Measurements from ENCODE around the gene SLC35G6.
"Not testable (repeated sequence)": the region's sequence is repeated elsewhere in the genome, so short reads cannot be mapped to it uniquely, and the experiment has no call there.

The SLC35G6 gene

DNA sequence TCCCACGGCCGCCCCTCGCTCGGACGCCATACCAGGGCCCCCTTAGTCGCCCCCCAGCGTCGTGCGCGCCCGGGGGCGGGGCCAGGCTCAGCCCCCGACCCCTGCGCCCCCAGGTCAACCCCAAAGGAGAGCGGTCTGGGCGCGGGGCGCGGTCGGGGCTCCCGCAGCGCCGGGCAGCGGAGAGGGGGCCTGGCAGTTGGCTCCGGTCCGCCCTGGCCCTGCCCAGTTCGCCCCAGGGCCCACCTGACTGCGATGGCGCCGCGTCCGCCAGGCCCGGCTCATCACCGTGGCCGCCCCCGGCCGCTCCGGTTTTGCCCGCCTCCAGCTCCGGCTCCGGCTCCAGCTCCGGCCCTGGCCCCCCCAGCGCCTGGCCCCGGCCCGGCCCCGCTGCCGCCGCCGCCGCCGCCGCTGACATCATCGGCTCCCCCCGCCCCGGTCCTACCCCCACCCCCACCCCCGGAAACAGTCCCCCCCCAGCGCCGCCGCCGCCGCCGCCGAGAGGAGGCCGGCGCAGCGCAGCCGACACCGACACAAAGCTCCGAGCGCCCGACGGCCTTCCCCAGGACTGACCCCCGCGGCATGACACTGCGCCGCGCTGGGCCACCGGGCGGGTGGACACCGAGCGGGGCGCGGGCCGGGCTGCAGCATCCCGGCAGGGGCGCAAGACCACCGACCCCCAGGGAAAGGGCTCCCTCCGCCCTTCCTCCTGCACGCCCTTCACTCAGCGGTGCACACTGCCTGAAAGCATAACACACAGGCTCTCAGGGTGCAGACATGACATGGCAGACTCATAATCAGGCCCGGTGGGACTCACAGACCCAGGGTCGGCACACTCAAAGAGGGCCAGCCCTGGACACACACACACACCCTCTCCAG lies 1.8 kb upstream of the SLC35G6 start, which contains the start of gene ZBTB4:
Gene ZBTB4 (minus strand): TSS at position 419 of the 876 bp plus-strand sequence. CDS start 12,830 bp downstream, outside the sequence.
- DNase-seq = peak; percentile 58

DNA sequence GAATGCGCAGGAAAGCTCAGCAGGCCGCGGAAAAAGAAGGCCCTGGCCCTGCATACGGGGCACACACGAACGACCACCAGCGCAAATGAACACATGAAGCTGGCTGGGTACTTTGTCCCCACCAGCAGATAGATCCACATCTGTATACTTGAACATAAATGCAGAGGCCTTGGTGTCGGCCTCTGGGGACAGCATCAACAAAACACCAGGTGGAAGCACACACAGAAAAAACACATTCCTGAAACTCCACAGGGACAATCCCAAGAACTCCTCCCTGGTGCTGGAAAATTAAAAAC lies 1.2 kb upstream of the SLC35G6 start:
- no peak for DNase-seq

DNA sequence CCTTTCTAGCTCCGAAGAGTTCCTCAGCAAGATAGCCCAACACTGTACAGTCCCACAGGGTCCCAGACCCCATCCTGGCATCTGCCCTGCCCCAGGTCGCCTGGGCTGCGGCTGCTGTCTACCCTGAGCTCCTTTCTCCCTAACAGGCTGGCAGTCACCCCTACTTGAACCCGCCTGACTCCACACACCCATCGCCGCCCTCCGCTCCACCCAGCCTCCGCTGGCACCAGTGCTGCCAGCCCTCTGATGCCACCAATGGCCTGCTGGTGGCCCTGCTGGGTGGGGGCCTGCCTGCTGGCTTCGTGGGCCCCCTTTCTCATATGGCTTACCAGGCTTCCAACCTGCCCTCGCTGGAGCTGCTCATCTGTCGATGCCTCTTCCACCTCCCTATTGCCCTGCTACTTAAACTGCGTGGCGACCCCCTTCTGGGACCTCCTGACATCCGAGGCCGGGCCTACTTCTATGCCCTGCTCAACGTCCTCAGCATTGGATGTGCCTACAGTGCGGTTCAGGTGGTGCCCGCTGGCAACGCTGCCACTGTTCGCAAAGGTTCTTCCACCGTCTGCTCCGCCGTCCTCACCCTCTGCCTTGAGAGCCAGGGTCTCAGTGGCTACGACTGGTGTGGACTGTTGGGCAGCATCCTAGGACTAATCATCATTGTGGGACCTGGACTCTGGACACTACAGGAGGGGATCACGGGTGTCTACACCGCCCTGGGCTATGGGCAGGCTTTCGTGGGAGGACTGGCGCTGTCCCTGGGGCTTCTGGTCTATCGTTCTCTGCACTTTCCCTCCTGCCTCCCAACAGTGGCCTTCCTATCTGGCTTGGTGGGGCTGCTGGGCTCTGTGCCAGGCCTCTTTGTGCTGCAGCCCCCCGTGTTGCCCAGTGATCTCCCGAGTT lies 846 bp downstream of the SLC35G6 start:
- not testable (repeated sequence) for DNase-seq

DNA sequence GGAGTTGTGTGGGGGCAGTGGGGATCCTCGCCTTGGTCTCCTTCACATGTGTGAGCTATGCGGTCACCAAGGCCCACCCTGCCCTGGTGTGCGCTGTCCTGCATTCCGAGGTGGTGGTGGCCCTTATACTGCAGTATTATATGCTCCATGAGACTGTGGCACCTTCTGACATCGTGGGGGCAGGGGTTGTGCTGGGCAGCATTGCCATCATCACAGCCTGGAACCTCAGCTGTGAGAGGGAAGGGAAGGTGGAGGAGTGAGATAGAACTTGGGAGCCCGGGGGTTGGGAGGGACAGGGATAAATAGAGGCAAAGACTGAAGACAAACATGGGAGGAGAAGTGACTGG lies 1.5 kb downstream of the SLC35G6 start:
- DNase-seq = not testable (repeated sequence)

DNA sequence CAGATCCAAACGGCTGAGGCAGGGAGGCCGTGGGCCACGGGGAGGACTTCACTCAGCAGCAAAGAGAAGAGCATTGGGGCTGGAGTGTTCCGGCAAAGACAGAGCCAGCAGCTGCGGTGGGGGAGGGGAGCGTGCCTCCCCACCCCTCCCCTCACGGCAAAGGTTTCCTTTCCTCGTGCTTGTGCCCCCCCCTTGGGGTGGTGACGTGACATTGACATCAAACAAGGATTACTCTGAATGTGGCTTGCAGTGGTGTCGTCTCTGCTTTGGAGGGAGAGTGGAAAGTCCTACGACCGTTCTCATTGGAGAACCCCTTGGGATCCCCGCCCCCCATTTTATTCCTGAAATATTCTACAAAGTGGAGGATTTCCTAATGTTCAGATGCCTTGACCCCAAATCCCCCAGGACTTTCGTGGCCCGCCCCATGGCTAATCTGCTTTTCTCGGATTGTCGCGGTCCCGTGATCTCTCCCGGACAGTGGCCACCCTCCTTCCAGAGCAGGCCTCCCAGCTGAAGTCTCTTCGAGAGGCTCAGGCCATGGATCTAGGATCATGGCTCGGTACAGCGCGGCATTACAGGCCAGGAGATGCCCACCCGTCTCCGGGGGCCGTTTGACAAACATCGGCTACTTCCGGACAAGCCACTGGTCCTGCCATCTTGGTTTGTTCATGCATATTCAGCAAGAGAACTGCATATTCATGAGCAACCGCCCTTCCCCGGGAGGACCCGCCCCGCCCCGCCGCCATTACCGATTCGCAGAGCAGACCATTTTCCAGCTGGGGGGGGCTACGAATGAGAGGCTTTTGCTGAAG lies 2.2 kb downstream of the SLC35G6 start:
- peak; percentile 96 for DNase-seq

DNA sequence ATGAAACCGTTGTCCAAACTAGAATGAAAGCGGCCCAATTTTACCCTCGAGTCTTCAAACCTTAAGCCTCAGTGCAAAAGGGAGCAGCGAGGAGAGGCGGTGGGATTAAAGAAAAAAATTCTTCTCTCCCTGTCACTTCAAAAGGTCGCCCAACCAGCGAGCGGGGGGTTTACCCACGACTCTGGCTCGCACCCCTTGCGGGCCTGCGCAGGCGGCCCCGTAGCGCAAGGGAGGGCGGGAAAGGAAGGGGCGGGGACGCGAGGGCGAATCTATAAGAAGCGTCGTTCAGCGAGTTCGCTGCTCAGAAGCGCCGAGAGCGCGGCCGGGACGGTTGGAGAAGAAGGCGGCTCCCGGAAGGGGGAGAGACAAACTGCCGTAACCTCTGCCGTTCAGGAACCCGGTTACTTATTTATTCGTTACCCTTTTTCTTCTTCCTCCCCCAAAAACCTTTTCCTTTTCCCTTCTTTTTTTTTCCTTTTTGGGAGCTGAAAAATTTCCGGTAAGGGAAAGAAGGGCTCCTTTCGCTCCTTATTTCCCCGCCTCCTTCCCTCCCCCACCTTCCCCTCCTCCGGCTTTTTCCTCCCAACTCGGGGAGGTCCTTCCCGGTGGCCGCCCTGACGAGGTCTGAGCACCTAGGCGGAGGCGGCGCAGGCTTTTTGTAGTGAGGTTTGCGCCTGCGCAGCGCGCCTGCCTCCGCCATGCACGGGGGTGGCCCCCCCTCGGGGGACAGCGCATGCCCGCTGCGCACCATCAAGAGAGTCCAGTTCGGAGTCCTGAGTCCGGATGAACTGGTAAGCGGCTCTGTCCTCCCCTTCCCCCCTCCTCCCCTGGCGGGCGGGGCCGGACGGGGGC lies 3.0 kb downstream of the SLC35G6 start, which contains the start of gene POLR2A:
Gene POLR2A (plus strand): TSS at position 300 of the 852 bp plus-strand sequence.
- peak; percentile 97 for DNase-seq

DNA sequence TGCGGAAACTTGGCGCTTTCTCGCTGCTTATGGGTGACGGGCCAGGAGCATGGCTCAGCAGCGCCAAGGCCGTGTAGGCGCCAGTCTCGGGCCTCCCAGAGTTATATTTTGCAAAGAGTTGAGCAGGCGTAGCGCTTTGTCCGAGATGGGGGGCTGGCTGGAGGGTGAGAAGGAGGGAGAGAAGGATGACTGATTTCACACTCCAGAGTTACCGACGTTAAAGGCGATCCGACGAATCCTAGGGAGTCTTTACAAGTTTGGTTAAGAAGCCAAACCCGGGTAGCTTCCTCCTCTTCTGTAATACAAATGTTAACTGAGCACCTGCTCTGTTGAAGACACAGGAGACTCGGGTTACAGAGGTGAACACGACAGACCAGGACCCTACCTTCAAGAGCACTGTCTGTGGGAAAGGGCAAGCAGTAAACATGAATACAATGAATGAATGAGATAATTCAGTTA lies 3.7 kb downstream of the SLC35G6 start:
- DNase-seq = no peak

DNA sequence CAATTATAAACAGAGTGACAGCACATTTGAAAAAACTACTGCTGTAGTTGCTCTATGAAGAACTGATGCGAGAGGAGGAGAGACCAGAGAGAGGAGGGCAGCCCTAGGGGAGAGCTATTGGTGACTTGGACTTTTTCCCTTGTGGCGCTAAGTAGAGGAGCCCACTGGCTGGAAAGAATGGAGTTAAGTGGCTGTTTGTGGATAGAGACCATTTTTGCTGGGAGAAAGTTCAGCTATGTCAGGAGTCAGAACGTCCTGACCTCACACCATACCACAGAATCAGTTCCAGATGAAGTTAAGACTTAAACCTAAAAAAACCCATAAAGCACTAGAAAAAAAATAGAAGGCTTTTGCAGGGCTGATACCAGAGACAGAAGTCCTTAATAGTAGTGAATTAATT lies 4.9 kb downstream of the SLC35G6 start:
- no peak for DNase-seq

DNA sequence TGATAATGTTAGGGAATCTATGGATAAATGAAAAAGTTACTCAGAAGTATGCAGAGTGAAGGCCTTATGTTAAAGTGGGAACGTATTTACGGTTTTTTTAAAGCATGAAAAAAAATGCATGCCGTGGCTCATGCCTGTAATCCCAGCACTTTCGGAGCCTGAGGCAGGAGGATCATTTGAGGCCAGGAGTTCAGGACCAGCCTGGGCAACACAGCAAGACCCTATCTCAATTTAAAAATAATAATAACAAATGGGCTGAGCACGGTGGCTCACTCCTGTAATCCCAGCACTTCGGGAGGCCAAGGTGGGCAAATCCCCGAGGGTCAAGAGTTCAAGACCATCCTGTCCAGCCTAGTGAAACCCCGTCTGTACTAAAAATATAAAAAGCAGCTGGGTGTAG lies 8.9 kb downstream of the SLC35G6 start:
- DNase-seq = no peak

DNA sequence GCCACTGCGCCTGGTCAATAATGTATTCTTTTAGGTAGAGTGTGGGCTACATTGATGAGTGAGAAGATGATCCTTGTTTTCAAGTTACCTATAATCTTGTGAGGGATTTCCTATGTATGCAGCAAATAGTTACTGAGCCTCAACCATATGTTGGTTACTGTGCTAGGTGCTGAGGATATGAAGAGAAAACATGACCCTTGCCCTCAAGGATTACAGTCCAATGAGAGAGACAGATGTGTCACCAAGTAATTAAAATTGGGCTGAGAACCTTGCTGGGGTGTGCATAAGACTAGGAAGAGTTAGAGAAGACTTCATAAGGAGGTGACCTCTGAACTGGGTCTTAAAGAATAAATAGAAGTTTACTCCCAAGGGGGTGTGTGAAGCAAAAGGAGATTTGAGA lies 10.3 kb downstream of the SLC35G6 start:
- no peak for DNase-seq

DNA sequence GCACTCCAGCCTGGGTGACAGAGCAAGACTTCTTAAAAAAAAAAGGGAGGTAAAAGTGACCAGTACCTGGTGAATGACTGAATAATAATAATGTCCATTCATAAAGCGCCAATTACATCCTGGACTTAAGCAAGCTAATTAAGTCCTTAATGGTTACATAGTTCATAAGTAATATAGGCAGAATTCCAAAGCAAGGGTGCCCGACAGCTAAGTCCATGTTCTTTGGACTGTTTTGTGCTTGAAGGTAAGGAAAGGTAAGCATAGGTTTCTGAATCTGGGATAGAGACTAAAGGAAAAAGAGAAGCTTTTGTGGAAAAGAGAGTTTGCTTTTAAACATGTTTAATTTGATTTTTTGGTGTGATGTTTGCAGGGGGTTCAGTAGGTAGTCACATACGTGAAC lies 12.7 kb downstream of the SLC35G6 start:
- no peak for DNase-seq

DNA sequence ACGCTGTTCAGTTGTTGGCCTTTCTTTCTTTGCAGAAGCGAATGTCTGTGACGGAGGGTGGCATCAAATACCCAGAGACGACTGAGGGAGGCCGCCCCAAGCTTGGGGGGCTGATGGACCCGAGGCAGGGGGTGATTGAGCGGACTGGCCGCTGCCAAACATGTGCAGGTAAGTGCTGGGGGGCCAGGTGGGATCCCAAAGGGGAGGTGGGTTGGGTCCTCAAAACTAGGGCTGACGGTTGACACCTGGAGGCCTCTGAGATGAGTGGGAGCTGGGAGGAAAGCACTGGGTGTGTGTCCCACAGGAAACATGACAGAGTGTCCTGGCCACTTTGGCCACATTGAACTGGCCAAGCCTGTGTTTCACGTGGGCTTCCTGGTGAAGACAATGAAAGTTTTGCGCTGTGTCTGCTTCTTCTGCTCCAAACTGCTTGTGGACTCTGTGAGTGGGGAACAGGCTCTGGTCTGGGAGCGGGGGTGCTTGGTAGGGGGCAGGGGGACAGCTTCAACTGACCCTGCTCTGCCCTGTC lies 14.7 kb downstream of the SLC35G6 start:
- no peak for DNase-seq

DNA sequence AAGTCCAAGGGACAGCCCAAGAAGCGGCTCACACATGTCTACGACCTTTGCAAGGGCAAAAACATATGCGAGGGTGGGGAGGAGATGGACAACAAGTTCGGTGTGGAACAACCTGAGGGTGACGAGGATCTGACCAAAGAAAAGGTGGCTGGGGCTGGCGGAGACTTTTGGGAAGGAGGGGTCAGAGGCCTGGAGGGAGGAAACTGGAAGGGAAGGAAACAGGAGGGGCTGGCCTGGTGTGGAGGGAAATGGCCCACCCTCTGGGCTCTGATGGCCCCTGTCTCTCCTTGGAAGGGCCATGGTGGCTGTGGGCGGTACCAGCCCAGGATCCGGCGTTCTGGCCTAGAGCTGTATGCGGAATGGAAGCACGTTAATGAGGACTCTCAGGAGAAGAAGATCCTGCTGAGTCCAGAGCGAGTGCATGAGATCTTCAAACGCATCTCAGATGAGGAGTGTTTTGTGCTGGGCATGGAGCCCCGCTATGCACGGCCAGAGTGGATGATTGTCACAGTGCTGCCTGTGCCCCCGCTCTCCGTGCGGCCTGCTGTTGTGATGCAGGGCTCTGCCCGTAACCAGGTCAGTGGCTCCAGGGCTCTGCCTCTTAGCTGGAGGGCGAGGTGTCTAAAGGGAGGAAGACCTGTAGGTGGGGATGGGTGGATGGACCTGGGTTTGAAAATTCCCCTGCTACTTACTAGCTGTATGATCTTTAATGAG lies 15.4 kb downstream of the SLC35G6 start:
- no peak for DNase-seq

DNA sequence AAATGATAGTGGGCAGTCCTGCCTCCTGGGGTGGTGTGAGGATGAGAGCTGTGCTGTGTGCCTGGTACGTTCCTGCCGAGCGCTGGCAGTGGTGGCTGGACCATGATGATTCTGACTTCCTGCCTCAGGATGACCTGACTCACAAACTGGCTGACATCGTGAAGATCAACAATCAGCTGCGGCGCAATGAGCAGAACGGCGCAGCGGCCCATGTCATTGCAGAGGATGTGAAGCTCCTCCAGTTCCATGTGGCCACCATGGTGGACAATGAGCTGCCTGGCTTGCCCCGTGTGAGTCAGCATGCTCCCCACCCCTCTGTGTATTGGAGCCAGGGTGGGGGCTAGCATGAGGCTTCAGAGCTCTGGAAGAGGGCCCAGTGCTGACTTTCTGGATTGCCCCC lies 16.0 kb downstream of the SLC35G6 start:
- no peak for DNase-seq

DNA sequence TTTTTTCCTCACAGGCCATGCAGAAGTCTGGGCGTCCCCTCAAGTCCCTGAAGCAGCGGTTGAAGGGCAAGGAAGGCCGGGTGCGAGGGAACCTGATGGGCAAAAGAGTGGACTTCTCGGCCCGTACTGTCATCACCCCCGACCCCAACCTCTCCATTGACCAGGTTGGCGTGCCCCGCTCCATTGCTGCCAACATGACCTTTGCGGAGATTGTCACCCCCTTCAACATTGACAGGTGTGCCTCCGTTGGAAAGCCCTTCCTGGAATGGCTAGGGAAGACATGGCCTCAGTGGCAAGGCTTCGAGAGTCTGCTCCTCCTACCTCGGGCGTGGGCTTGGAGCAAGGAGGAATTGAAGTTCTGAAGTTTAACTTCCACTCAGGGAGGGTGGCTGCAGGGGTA lies 16.4 kb downstream of the SLC35G6 start:
- DNase-seq = no peak

DNA sequence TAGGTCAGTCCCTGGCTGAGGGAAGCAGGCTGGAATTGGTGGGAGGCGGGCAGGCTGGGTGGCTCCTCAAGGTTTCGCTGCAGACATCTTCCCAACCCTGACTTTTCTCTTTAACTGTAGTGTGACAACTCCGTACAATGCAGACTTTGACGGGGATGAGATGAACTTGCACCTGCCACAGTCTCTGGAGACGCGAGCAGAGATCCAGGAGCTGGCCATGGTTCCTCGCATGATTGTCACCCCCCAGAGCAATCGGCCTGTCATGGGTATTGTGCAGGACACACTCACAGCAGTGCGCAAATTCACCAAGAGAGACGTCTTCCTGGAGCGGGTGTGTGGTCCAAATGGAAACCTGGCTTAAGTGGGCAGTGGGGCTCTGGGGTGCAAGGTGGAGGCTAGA lies 17.9 kb downstream of the SLC35G6 start:
- DNase-seq = no peak

DNA sequence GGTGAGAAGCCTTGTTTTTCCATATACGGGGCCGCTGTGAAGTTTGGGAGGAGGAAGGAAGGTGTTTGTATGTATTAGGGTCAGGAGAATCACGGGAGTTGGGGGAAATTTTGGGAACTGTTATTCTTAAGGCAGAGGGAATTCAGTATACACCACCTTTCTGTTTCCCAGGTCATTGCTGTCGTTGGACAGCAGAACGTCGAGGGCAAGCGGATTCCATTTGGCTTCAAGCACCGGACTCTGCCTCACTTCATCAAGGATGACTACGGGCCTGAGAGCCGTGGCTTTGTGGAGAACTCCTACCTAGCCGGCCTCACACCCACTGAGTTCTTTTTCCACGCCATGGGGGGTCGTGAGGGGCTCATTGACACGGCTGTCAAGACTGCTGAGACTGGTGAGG lies 20.5 kb downstream of the SLC35G6 start:
- DNase-seq = no peak

DNA sequence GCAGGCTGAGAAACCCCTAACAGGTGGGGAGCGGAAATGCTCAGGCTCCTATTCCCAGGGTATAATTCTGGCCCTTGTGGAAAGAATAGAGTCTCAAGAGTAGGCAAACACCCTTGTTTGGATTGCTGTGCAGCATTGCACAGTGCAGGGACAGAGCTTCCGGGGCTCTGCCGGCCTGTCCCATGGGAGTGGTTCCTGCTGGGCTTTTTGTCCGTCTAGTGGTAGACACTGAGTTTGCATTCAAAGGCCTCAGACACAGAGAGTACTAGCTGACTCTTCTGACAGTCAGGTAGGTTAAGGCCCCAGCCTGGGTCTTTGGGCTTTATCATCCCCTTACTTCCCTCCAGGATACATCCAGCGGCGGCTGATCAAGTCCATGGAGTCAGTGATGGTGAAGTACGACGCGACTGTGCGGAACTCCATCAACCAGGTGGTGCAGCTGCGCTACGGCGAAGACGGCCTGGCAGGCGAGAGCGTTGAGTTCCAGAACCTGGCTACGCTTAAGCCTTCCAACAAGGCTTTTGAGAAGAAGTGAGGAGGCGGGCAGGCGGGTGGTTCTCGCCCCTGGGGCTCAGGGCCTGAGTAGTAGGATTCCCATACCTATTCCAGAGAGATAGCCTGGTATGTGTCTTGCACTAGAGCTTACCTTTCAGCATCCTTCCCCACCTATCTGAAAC lies 21.1 kb downstream of the SLC35G6 start:
- DNase-seq = no peak

DNA sequence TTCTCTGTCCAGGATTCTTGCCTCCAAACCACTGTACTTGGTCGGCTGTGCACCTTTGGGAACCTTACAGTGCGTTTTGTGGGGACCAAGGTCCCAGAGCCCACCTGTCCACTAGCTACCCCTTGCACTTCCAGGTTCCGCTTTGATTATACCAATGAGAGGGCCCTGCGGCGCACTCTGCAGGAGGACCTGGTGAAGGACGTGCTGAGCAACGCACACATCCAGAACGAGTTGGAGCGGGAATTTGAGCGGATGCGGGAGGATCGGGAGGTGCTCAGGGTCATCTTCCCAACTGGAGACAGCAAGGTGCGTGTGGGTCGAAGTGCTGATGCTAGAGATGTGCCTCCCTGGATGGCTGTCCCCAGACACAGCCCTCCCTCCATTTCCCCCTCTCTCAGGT lies 21.7 kb downstream of the SLC35G6 start:
- DNase-seq = no peak

DNA sequence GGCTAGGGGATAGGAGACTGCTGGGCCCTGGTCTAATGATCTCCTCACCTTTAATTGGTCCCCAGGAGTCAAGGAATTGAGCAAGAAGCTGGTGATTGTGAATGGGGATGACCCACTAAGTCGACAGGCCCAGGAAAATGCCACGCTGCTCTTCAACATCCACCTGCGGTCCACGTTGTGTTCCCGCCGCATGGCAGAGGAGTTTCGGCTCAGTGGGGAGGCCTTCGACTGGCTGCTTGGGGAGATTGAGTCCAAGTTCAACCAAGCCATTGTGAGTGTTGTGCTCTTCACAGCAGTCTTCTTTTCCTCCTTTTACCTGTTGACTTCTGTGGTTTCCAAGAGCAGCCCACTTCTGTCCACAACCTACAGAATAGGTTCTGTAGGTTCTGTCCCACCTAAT lies 22.3 kb downstream of the SLC35G6 start:
- DNase-seq = no peak

DNA sequence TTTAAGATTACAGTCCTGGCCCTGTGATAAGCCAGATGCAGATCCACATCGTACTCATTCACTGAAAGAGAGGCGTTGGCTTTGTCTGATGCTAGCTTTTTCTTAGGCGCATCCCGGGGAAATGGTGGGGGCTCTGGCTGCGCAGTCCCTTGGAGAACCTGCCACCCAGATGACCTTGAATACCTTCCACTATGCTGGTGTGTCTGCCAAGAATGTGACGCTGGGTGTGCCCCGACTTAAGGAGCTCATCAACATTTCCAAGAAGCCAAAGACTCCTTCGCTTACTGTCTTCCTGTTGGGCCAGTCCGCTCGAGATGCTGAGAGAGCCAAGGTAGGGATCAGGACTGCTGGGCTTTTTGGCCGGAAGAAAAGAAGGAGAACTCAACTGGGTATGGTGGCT lies 26.9 kb downstream of the SLC35G6 start:
- DNase-seq = no peak

All from stimulated activated CD4-positive, alpha-beta T cell treated with anti-CD3 and anti-CD28 coated beads, Interleukin-4, amount 100 ng/mL, for 24 hours (primary cell).